ENCODE data around the gene HUWE1. TPM values are rescaled to one million over a fixed set of nuclear protein-coding genes. Genes with fewer than 3 reads are reported as not detected.

The HUWE1 gene
- total and polyA plus RNA-seq, 3 donors from 2014 or later = 131 to 260 (median 246) TPM

DNA sequence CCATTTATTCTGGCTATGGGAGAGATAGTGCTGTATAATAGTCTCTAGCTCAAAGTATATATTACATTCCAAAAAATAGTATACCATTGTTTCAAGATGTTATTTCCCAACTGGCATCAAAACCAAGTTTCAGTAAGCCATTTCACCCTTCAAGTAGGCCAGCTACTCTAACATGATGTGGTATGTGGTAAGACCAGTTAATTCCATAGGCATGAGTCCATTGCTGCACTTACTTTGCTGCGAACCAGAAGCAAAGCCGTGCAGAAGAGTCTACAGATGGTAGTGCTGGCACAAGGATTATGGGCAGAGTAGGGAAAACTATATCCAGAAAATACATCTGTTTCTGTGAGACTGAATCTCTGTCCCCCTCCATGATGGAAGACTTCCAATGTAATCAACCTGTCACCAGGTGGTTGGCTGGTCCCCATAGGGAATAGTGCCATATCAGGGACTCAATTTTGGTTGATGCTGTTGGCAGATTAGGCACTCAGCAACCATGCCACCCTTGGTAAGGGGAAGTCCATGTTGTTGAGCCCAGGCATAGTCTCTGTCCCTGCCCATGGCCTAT, 202.6 kb downstream of the HUWE1 start:
- TF ChIP-seq, protein P1, sequence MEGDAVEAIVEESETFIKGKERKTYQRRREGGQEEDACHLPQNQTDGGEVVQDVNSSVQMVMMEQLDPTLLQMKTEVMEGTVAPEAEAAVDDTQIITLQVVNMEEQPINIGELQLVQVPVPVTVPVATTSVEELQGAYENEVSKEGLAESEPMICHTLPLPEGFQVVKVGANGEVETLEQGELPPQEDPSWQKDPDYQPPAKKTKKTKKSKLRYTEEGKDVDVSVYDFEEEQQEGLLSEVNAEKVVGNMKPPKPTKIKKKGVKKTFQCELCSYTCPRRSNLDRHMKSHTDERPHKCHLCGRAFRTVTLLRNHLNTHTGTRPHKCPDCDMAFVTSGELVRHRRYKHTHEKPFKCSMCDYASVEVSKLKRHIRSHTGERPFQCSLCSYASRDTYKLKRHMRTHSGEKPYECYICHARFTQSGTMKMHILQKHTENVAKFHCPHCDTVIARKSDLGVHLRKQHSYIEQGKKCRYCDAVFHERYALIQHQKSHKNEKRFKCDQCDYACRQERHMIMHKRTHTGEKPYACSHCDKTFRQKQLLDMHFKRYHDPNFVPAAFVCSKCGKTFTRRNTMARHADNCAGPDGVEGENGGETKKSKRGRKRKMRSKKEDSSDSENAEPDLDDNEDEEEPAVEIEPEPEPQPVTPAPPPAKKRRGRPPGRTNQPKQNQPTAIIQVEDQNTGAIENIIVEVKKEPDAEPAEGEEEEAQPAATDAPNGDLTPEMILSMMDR (IDR thresholded peaks at IDR 0.05) = no peak
- TF ChIP-seq POLR2A (IDR thresholded peaks at IDR 0.05) = no peak
- Histone ChIP-seq H3K27ac (no peak overlapping the region), H3K36me3 (ENCODE audit: low read depth, missing control alignments) (no peaks in the 10 kb centered on the region), H3K4me3 (no peak overlapping the region), H3K9me3 (no peaks in the 10 kb centered on the region), H3K27me3 (no peaks in the 10 kb centered on the region), H3K4me1 (no peaks in the 10 kb centered on the region)
- WGBS, 2 donors = 100% methylated on average over 2 of the region's 2 CpGs; no CpG with 5 or more reads in 1 of the 2 donors
- intact Hi-C loops (cut with DNase I; ENCODE audit: low total_unique reads) = no loop called here
- DNase-seq = no peak

- Histone ChIP-seq H3K27ac (no peak overlapping the region), H3K36me3 (ENCODE audit: low read depth, missing control alignments) (no peaks in the 10 kb centered on the region), H3K27me3 (no peaks in the 10 kb centered on the region), H3K9me3 (no peaks in the 10 kb centered on the region), H3K4me3 (no peak overlapping the region), H3K4me1 (no peaks in the 10 kb centered on the region)
- WGBS, 2 donors = 52 to 76% methylated on average over 2 of the region's 2 CpGs
- TF ChIP-seq POLR2A (IDR thresholded peaks at IDR 0.05) = no peak
- TF ChIP-seq, protein P1 (IDR thresholded peaks at IDR 0.05) = no peak
- no peak for DNase-seq
- intact Hi-C loops (cut with DNase I; ENCODE audit: low total_unique reads) = no loop called here
Measured at GRCh38 chrX:53483416-53483815, 203.1 kb downstream of the HUWE1 start.

MicroRNA genes within 50 kb of the gene (microRNA counts, 767-probe panel; counts per million panel counts)
- 7,785 to 8,292 counts per million in 2 donors for microRNA hsa-miR-98

Small RNA genes within 50 kb of the gene (microRNA-seq; reads per million reads assigned to microRNA genes)
- gene MIR98 (ENCODE audit: borderline number of aligned reads in 2 of 2, borderline replicate concordance in 1 of 2) = 4,547 to 5,063 reads per million in 2 donors
- 6,289 to 7,318 reads per million in 2 donors for gene MIRLET7F2 (ENCODE audit: borderline number of aligned reads in 2 of 2, borderline replicate concordance in 1 of 2)

Small RNA genes within 50 kb of the gene (small RNA-seq; reads per million reads assigned to genes)
- 72.0 to 116 reads per million in 2 donors for gene MIR98
- gene MIRLET7F2 = 270 to 343 reads per million in 2 donors

Measured in testis (tissue), 3 donors.